Measurements from ENCODE around the gene RNF103. TPM values are rescaled to one million over a fixed set of nuclear protein-coding genes. Genes with fewer than 3 reads are reported as not detected.

RNF103 gene
- total and polyA plus RNA-seq, 2 of the 13 experiments (the other 11 are each of a cell fraction or from before 2014, with no cell fraction given) = 19.8 to 21.1 TPM

DNA sequence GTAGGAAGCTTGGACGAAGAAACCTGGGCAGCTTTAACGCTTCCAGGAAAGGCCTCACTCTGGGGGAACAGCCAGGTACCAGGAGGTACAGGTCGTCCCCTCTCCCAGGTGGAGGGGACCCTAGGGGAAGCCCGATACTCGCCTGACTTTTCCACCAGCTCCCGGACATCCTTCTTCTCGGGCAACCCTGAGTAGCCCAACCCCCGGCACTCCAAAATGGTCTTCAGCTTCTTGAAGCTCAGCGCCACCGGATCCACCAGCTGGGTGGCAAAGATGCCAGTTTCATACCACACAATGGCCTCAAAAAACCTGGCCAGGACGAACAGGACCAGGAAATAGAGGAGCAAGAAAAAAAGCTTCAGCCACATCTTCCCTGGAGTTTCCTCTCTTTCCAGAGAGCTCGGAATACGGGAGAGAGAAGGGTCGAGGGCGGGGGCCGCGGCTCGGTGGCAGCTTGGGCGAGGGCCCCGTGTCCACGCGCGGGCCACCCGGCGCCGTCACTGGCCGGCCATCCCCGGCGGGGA, 1.1 kb downstream of the RNF103 start (continued):
- TF ChIP-seq, protein P1, sequence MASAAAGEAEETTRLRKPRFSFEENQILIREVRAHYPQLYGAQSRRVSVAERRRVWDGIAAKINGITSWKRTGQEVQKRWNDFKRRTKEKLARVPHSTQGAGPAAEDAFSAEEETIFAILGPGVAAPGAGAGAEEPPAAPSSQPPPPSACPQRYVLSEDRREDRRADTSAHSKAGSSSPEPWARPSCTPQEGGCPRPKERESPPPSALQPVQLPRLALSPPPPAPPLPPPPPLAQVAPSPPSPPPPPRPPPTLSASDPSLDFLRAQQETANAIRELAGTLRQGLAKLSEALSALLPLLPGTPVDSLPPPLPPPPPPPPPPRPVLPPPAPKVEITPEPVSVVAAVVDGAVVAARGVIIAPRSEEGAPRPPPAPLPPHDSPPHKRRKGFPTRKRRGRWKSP (CRISPR knock-in tag; IDR thresholded peaks at IDR 0.05) = 0 out of 2 replicates have a peak, but pooled peaks have one; percentile 65
- TF ChIP-seq NRL (CRISPR knock-in tag; IDR thresholded peaks at IDR 0.05; ENCODE audit: borderline replicate concordance) (peak; percentile 38; the same call in 1 of the 2 replicates), GPN1 (CRISPR knock-in tag; IDR thresholded peaks at IDR 0.05; ENCODE audit: borderline replicate concordance) (no peak), POLR2AphosphoS5 (IDR thresholded peaks at IDR 0.05; ENCODE audit: low read depth, low read length) (0 out of 2 replicates have a peak, but pooled peaks have one; percentile 30), ZNF451 (CRISPR knock-in tag; IDR thresholded peaks at IDR 0.05) (0 out of 2 replicates have a peak, but pooled peaks have one; percentile 15), ZNF253 (CRISPR knock-in tag; IDR thresholded peaks at IDR 0.05; ENCODE audit: borderline replicate concordance) (no peak), PITX1 (CRISPR knock-in tag; IDR thresholded peaks at IDR 0.05) (no peak), ZNF749 (CRISPR knock-in tag; IDR thresholded peaks at IDR 0.05; ENCODE audit: borderline replicate concordance) (0 out of 2 replicates have a peak, but pooled peaks have one; percentile 30), GATAD1 (CRISPR knock-in tag; IDR thresholded peaks at IDR 0.05) (peak; percentile 25; the same call in 1 of the 2 replicates)
- TF ChIP-seq, protein P2, sequence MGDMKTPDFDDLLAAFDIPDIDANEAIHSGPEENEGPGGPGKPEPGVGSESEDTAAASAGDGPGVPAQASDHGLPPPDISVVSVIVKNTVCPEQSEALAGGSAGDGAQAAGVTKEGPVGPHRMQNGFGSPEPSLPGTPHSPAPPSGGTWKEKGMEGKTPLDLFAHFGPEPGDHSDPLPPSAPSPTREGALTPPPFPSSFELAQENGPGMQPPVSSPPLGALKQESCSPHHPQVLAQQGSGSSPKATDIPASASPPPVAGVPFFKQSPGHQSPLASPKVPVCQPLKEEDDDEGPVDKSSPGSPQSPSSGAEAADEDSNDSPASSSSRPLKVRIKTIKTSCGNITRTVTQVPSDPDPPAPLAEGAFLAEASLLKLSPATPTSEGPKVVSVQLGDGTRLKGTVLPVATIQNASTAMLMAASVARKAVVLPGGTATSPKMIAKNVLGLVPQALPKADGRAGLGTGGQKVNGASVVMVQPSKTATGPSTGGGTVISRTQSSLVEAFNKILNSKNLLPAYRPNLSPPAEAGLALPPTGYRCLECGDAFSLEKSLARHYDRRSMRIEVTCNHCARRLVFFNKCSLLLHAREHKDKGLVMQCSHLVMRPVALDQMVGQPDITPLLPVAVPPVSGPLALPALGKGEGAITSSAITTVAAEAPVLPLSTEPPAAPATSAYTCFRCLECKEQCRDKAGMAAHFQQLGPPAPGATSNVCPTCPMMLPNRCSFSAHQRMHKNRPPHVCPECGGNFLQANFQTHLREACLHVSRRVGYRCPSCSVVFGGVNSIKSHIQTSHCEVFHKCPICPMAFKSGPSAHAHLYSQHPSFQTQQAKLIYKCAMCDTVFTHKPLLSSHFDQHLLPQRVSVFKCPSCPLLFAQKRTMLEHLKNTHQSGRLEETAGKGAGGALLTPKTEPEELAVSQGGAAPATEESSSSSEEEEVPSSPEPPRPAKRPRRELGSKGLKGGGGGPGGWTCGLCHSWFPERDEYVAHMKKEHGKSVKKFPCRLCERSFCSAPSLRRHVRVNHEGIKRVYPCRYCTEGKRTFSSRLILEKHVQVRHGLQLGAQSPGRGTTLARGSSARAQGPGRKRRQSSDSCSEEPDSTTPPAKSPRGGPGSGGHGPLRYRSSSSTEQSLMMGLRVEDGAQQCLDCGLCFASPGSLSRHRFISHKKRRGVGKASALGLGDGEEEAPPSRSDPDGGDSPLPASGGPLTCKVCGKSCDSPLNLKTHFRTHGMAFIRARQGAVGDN (CRISPR knock-in tag; IDR thresholded peaks at IDR 0.05) = peak; percentile 44; the same call in 1 of the 2 replicates
- TF ChIP-seq, protein P3, sequence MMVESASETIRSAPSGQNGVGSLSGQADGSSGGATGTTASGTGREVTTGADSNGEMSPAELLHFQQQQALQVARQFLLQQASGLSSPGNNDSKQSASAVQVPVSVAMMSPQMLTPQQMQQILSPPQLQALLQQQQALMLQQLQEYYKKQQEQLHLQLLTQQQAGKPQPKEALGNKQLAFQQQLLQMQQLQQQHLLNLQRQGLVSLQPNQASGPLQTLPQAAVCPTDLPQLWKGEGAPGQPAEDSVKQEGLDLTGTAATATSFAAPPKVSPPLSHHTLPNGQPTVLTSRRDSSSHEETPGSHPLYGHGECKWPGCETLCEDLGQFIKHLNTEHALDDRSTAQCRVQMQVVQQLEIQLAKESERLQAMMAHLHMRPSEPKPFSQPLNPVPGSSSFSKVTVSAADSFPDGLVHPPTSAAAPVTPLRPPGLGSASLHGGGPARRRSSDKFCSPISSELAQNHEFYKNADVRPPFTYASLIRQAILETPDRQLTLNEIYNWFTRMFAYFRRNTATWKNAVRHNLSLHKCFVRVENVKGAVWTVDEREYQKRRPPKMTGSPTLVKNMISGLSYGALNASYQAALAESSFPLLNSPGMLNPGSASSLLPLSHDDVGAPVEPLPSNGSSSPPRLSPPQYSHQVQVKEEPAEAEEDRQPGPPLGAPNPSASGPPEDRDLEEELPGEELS (CRISPR knock-in tag; IDR thresholded peaks at IDR 0.05) = no peak
- TF ChIP-seq, protein P4, sequence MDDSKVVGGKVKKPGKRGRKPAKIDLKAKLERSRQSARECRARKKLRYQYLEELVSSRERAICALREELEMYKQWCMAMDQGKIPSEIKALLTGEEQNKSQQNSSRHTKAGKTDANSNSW (CRISPR knock-in tag; IDR thresholded peaks at IDR 0.05; ENCODE audit: borderline replicate concordance) = 0 out of 2 replicates have a peak, but pooled peaks have one; percentile 36
- TF ChIP-seq, protein P5, sequence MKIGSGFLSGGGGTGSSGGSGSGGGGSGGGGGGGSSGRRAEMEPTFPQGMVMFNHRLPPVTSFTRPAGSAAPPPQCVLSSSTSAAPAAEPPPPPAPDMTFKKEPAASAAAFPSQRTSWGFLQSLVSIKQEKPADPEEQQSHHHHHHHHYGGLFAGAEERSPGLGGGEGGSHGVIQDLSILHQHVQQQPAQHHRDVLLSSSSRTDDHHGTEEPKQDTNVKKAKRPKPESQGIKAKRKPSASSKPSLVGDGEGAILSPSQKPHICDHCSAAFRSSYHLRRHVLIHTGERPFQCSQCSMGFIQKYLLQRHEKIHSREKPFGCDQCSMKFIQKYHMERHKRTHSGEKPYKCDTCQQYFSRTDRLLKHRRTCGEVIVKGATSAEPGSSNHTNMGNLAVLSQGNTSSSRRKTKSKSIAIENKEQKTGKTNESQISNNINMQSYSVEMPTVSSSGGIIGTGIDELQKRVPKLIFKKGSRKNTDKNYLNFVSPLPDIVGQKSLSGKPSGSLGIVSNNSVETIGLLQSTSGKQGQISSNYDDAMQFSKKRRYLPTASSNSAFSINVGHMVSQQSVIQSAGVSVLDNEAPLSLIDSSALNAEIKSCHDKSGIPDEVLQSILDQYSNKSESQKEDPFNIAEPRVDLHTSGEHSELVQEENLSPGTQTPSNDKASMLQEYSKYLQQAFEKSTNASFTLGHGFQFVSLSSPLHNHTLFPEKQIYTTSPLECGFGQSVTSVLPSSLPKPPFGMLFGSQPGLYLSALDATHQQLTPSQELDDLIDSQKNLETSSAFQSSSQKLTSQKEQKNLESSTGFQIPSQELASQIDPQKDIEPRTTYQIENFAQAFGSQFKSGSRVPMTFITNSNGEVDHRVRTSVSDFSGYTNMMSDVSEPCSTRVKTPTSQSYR (CRISPR knock-in tag; IDR thresholded peaks at IDR 0.05; ENCODE audit: borderline replicate concordance) = no peak

Measured in HepG2 (cell line).